Lower leg skin (tissue), 4 donors: ENCODE data around the gene PSAPL1. TPM values are rescaled to one million over a fixed set of nuclear protein-coding genes. Genes with fewer than 3 reads are reported as not detected.

Experiments used
- DNase-seq, 2 donors: peaks; one replicate each; pipeline ENCODE4 v3.0.0-alpha.2; 2019; ENCODE audit warnings: low spot score in 2 of 2
- H3K4me3 ChIP-seq: fragments of 200-600 bp; sonication (generic); 2 replicates; pipeline ENCODE4 v1.5.1; 2017; ENCODE audit warnings: mild to moderate bottlenecking, low read depth; ENCODE audit not compliant: poor library complexity, severe bottlenecking
- CTCF ChIP-seq, 3 donors: fragments of 450-650 bp; IDR thresholded peaks; one replicate each; pipeline ENCODE4 v1.5.1; 2016; ENCODE audit warnings: antibody characterized with exemption in 3 of 3, mild to moderate bottlenecking in 3 of 3, moderate library complexity in 2 of 3
- POLR2A ChIP-seq, 2 donors: fragments of 450-650 bp; IDR thresholded peaks; one replicate each; pipeline ENCODE4 v1.6.1; 2016 to 2017; ENCODE audit warnings: antibody characterized with exemption in 2 of 2, mild to moderate bottlenecking in 1 of 2, moderate library complexity in 1 of 2
- WGBS, 2 donors: methylation state at CpG; one replicate each; pipeline ENCODE4 v1.1.5; 2018; 5-methylcytosine and 5-hydroxymethylcytosine counted together
- intact Hi-C: fragments of 100-400 bp; cut with DNase I; formaldehyde crosslinking; loops from one replicate; pipeline ENCODE4 v1.15.0; 2023; ENCODE audit warnings: low total_unique reads
- total RNA-seq, 4 donors: library from RNA; depleted of rRNA; stranded (reverse); fragments of >200 nt; gene quantifications; one replicate each; pipeline ENCODE4 v1.1.0, GENCODE V29; 2016

Gene PSAPL1
- total RNA-seq: 100 to 1,000 TPM; 142 to 570 (median 249) TPM

GRCh38 chr4:7434766-7435150 is at the start of gene PSAPL1:
Gene PSAPL1, minus strand, starts transcription at chr4:7434930. Its CDS starts 51 bp downstream, at chr4:7434879.
- WGBS, 2 donors: 23 to 24% methylated on average over 7 of the region's 7 CpGs
- TF ChIP-seq POLR2A (IDR thresholded peaks at IDR 0.05): no peak
- no peak for TF ChIP-seq CTCF (IDR thresholded peaks at IDR 0.05)
- intact Hi-C loops: no loop called here
- no peak within 1 kb of the TSS for H3K4me3 ChIP-seq
- DNase-seq: no peak

GRCh38 chr4:7481227-7481626 is 46.5 kb upstream of the PSAPL1 start:
- WGBS, 2 donors: 80 to 84% methylated on average over 14 of the region's 14 CpGs
- DNase-seq: no peak
- intact Hi-C loops: no loop called here
- TF ChIP-seq CTCF (IDR thresholded peaks at IDR 0.05) (no peak), POLR2A (IDR thresholded peaks at IDR 0.05) (no peak)
- H3K4me3 ChIP-seq: no peak overlapping the region

GRCh38 chr4:7480423-7480822 is 45.7 kb upstream of the PSAPL1 start:
- 89 to 90% methylated on average over 13 to 14 of the region's 16 CpGs for WGBS, 2 donors
- intact Hi-C loops: no loop called here
- TF ChIP-seq CTCF (IDR thresholded peaks at IDR 0.05) (no peak), POLR2A (IDR thresholded peaks at IDR 0.05) (no peak)
- H3K4me3 ChIP-seq: no peak overlapping the region
- no peak for DNase-seq

- TF ChIP-seq POLR2A (IDR thresholded peaks at IDR 0.05): no peak
- no peak for TF ChIP-seq CTCF (IDR thresholded peaks at IDR 0.05)
- no peak for DNase-seq
- WGBS, 2 donors: 65 to 79% methylated on average over 11 of the region's 11 CpGs
- intact Hi-C loops: no loop called here
- no peak overlapping the region for H3K4me3 ChIP-seq
These were observed 43.9 kb upstream of the PSAPL1 start for GRCh38 chr4:7478665-7479064.

- WGBS, 2 donors: 84 to 93% methylated on average over 6 to 7 of the region's 7 CpGs
- H3K4me3 ChIP-seq: no peak overlapping the region
- TF ChIP-seq POLR2A (IDR thresholded peaks at IDR 0.05) (no peak), CTCF (IDR thresholded peaks at IDR 0.05) (no peak)
- DNase-seq: no peak
- intact Hi-C loops: no loop called here
These were observed 43.0 kb upstream of the PSAPL1 start for GRCh38 chr4:7477695-7478094.

- no peak overlapping the region for H3K4me3 ChIP-seq
- intact Hi-C loops: no loop called here
- 60 to 90% methylated on average over 5 to 6 of the region's 6 CpGs for WGBS, 2 donors
- no peak for TF ChIP-seq CTCF (IDR thresholded peaks at IDR 0.05)
- TF ChIP-seq POLR2A (IDR thresholded peaks at IDR 0.05): no peak
- no peak for DNase-seq
These were observed 42.1 kb upstream of the PSAPL1 start for GRCh38 chr4:7476820-7477219.
